GM19463 (cell line): ENCODE measurements around the gene CNTLN.
"Not testable (repeated sequence)": the region's sequence is repeated elsewhere in the genome, so short reads cannot be mapped to it uniquely, and the experiment has no call there.

Source experiments
- ATAC-seq: cut with Tn5 transposase; IDR thresholded peaks from one replicate; pipeline ENCODE4 v1.9.1; 2021; ENCODE audit warnings: mild to moderate bottlenecking, moderate library complexity; ENCODE audit not compliant: unreplicated experiment

Gene CNTLN

GRCh38 chr9:17185481-17186029 lies 50.7 kb downstream of the CNTLN start:
- ATAC-seq: no peak

GRCh38 chr9:17191082-17191481 lies 56.2 kb downstream of the CNTLN start:
- no peak for ATAC-seq

DNA sequence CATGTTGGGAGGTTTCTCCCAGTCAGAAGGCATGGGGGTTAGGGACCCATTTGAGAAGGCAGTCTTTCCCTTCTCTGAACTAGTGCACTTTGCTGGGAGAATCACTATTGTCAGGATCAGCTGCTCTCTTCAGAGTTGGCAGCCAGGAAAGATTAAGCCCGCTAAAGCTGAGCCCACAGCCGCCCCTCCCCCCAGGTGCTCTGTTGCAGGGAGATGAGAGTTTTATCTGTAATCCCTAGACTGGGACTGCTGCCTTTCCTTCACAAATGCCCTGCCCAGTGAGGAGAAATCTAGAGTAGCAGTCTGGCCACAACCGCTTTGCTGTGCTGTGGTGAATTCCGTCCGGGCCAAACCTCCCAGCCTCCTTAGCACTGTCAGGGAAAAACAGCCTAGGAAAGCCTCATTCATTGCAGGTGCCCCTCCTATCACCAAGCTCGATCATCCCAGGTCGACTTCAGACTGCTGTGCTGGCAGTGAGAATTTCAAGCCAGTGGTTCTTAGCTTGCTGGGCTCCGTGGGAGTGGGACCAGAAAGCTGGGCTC lies 69.8 kb downstream of the CNTLN start:
- ATAC-seq: no peak

DNA sequence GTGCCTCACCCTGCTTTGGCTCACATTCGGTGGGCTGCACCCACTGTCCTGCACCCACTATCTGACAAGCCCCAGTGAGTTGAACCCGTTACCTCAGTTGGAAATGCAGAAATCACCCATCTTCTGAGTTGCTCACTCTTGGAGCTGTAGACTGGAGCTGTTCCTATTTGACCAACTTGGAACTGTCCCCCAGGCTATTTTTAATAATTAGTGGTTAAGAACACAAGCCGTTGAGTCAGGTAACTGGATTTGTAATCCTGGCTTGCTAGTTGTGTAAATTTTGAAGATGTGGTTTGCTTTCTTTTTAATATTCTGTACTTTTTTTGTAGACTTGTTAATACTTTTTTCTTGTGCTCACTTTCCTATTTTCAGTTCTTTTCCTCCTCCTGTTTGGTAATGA lies 81.2 kb downstream of the CNTLN start:
- ATAC-seq: no peak

DNA sequence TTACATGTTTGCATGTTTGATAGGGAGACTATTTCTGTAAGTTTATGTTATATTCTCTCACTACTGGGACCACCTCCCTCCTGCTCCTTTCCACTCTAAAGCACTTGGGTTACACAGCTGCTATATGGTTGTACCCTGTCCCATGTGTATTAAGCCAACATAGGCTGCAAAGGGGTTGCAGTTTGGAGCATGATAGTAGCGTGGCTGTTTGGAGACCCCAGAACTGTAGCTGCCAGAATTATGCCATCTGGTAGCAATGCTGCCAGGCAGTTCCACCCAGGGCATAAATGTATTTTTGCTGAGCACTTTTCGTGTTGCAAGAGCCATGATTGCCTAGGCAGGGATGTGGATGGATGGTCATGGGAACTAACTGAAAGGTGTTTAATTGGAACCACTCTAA lies 81.8 kb downstream of the CNTLN start:
- no peak for ATAC-seq

GRCh38 chr9:17217272-17217671 lies 82.4 kb downstream of the CNTLN start:
- ATAC-seq: no peak

DNA sequence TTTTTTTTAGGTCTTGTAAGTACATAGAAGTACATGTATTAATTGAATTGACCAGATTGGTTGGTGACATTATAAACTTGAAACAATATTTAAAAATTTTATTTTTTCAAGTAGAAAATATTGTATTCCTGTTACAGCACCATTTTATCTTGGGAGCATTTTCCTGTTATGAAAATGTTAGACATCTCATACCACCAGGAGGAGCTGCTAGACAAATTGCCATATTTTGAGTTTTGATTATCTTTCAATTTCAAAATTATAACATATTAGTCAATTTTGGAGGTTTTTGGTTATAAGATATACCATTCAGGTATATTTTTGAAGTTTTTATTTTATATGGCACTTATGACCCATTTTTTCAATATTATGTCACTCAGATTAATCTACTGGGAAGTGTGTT lies 84.4 kb downstream of the CNTLN start:
- ATAC-seq: no peak

DNA sequence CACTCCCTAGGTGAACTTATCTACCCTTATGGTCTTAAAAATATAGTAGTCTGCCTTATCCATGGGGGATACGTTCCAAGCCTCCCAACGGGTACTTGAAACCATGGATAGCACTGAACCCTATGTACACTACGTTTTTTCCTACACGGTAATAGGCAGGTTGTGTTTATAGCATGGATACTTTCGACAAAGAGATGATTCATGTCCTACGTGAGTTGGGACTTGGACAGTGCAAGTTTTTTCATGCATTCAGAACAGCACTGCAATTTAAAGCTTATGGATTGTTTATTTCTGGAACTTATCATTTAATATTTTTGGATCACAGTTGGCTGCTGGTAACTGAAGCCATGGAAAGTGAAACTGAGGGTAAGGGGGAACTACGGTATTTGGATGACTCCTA lies 88.1 kb downstream of the CNTLN start:
- ATAC-seq: no peak

DNA sequence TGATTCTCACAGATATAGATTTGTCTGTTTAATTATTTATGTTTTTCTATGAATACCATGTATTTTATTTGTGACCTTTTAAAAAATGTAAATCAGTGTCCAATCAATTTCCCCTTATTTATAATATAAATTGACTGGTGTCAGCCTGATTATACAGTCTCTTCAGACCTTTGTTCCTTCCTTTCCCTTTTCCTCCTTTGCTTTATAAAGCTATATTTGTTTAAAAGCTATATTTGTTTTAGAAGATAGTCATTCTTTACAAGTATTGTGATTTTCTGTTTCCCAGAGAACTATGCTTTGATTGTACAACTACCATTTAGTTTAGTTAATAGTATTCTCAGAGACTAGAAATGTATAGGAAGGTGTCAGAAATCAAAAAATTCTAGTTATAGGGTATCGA lies 90.6 kb downstream of the CNTLN start:
- ATAC-seq: no peak

DNA sequence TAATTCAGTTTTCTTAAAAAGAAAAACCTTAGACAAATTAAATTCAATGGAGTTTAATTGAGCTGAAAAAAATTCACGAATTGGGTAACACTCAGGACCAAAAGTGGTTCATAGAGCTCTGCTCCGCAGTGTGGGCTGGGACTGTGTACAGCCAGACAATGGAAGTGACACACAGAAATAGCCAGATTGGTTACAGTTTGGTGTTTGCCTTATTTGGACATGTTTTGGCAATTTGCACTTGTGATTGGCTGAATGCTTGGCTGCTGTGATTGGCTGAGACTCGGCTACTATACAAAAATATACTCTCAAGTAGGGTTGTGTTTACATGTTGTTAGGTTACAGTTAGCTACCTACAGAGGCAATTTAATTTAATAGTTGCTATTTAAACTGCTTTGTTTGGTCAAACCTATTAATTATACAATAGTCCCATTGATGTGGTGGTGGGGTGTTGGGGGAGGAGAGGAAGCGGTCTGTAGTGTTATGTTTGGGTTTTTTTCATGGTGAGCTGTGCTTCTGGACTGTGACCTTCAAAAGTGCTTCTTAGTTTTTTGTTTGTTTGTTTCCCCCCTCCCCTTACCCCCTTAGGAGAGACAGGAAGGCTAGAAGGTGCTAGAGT lies 95.2 kb downstream of the CNTLN start:
- no peak for ATAC-seq

DNA sequence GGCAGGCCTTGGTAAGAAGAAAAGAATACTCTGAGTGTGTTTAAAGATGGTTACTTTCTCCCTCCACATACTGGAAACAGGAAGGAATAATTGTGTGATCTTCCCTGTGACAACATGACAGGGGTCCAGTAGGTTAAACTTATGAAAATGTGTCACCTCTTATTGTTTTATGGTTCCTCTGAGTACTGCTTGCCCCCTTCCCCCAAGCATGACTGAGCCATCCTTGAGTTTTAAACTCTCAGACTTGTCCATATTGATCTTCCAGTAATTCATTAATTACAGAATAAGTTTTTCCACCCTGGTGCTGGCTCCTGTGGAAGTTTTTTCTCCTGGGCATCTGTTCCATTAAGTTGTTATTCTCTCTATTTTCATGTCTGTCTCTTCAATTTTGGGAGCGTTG lies 95.8 kb downstream of the CNTLN start:
- no peak for ATAC-seq

- no peak for ATAC-seq
These were observed 101.3 kb downstream of the CNTLN start for GRCh38 chr9:17236147-17236546.

- ATAC-seq: no peak
These were observed 111.9 kb downstream of the CNTLN start for GRCh38 chr9:17246770-17247169.

GRCh38 chr9:17251100-17251499 lies 116.3 kb downstream of the CNTLN start:
- no peak for ATAC-seq

GRCh38 chr9:17268531-17269188 lies 133.8 kb downstream of the CNTLN start:
- ATAC-seq: not testable (repeated sequence)

DNA sequence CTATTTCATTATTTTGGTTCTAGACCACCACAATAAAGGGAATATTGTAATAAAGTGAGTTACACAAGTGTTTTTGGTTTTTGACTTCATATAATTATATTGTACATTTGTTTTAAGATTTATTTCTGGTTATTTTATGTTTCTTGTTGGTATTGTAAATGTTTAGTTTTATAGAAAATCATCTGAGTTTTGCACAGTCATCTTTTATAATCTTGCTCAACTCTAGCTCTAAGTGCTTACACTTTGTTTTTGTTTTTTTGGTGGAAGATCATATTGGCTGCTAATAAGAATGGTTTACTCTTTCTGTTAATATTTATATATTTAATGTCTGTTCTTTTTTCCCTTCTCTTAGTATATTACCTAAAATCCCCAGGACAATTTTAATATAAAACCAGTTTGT lies 135.0 kb downstream of the CNTLN start:
- no peak for ATAC-seq

- no peak for ATAC-seq
These were observed 137.7 kb downstream of the CNTLN start for GRCh38 chr9:17272536-17272935.

- ATAC-seq: no peak
These were observed 145.6 kb downstream of the CNTLN start for GRCh38 chr9:17280350-17281012.

- ATAC-seq: not testable (repeated sequence)
These were observed 155.8 kb downstream of the CNTLN start for GRCh38 chr9:17290673-17291072.

DNA sequence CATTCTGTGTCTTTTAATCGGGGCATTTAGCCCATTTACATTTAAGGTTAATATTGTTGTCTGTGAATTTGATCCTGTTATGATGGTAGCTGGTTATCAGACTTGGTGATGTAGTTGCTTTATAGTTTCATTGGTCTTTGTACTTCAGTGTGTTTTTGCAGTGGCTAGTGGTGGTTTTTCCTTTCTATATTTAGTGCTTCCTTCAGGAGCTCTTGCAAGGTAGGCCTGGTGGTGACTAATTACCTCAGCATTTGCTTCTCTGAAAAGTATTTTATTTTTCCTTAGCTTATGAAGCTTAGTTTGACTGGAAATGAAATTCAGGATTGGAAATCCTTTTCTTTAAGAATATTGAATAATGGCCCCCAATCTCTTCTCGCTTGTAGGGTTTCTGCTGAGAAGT lies 156.9 kb downstream of the CNTLN start:
- no peak for ATAC-seq

GRCh38 chr9:17293685-17294084 lies 158.8 kb downstream of the CNTLN start:
- no peak for ATAC-seq
